Activated CD4-positive, alpha-beta T cell treated with anti-CD3 and anti-CD28 coated beads, Interleukin-2, amount 50 U/mL, for 4 hours (primary cell): ENCODE results near the gene HAAO.
"Not testable (repeated sequence)": the region's sequence is repeated elsewhere in the genome, so short reads cannot be mapped to it uniquely, and the experiment has no call there.

ENCODE experiments used
- DNase-seq, 2 experiments: peaks; one replicate each; pipeline ENCODE4 v3.0.0-alpha.2; 2020

Gene HAAO

DNA sequence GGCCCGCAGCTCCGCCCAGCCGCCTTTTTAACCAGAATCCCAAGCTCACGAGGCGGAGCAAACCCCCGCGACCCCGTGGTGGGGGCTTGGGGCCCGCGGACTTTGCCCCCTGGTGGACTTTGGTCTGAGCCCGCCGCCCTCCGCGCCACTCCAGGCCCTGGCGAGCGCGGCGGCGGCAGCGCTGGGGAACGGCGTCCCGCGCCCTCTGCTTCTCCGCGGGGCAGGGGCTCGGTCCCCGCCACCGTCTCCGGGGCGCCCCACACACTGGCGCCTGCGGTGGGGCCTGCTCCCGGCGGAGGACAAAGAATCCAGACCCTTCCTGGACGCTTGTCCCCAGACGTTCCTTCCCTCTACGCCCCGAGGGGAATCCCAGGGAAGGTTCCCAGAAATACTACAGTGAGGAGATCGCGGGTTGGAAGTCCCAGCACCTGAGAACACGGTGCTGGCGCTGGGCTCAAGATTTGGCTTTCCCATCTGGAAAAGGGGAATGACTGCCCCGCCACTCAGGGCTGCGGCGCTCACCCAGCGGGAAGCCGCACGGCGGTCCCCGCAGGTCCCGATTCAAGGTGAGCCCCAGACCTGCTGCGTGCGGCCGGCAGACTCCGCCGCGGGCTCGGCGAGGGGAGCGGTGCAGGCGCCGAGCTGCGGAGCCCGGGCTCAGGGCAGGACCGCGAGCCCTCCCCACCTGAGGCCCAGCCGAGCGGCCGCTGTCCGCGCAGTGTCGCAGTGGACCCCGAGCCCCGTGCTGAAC, at the start of gene HAAO:
Gene HAAO, minus strand, starts transcription at position 1 of the 751 bp plus-strand sequence. CDS start 47 bp downstream, outside the sequence.
- no peak for DNase-seq

DNA sequence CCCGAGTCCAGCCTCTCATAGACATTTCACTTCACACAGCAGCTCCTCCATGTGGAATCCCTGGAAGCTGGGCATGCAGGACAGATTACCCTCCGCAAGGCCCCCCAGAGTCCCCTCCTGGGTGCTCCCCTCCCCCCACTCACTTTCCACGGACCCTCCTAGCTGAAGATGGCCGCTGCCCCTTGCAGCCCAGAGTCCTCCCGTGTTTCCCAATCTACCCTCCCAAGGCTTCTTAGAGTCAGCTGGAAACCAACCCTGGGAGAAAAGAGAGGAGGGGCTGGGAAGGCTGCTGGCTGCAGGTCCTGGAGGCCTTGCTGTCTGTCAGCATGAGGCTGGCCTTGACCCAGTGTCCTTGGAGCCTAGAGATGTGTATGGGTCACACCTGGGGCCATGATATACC, 49.0 kb upstream of the HAAO start:
- DNase-seq: no peak

DNA sequence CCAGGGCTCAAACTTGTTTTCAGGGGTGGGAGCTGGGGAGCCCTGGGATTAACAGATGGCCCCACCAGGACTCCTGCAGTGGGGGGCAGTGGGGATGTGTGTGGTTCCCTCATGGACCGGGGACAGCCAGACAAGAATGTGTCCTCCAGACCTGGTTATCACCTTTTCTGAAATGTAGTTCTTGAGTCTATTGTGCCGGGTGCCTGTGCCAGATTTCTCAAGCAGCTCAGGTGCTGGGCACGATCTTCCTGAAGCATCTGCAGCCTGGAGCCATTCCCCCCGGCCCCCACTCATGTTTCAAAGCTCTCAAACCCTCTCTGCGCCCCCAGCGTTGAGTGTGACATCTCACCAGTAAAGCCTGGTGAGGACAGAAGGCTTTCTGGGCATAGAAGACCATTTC, 48.4 kb upstream of the HAAO start:
- no peak for DNase-seq

DNA sequence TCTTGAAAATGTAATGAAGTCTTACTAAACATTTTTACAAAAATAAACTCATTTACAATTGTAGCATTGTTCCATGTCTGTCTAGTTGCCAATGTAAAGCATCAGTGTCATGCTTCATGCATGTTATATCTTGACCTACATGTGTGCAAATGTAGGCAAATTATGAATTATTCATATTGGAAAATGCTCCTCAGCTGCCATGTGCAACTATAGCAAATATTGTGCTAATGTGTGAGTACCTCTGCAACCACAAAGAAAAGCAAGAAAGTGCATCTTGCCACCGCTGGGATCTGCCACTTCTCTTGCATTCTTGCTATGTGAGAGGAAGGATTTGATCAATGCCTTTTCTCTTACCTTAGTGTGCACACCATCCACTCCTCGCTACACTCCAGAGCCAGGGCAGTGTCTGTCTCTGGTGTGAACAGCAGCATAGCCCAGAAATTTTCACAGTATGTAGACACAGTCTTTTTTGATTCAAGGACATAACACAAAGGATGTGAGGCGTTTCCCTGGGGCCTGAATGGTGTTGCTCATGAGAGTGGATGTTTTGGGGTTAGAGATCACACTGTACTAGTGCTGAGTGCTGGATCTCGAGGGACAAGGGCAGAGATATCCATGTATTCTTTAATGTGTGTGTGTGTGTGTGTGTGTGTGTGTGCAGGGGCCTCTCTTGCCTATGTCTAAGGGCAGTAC, 47.6 kb upstream of the HAAO start:
- no peak for DNase-seq

DNA sequence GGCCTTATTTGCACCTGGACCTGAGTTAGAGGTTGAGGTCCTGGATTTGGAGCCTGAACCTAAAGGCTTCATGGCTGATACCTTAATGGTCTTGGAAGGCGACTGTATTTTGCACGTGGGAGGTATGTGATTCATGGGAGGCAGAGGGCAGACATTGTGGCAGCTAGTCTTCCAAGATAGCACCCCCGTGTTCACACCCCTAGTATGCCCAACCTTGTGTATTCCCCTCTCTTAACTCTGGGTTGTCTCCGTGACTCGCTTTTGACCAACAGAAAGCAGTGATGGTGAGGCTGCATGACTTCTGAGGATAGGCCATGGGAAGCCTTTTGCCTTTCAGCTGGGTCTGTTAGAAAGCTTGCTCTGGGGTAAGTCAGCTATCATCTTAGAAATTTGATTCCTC, 45.8 kb upstream of the HAAO start:
- DNase-seq: no peak

DNA sequence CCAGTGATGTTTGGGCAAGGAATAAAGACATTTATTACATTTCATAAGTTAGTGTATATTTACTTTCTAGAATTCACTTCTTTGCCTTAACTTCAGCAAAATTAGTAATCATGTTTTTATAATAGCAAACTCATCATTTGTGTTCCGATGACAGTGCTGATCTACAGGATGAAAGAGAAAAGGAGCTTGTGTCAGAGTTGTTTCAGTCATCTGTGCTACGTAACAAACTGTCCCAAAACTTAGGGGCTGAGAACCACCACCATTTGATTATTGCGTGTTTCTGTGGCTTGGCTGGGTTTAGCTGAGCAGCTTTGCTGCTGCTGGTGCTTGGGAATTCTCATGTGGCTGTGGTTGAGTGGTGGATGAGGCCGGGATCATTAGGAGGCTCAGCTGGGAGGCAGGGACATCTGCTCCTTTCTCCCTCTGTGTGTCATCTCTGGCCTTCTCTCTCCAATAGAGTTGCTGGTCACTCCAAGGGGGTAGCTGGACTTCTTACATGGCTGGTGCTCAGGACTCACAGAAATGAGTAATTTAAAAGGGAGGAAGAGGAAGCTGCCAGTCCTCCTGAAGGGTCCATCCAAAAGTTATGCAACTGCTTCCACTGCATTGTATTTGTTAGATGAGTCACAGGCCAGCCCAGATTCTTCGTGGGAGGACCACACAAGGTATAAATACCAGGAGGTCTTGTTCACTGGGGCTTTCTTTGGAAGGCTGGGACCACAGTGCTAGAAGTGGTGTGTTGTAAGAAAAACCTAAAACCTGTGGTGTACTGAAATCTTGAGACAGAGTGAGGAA, 43.4 kb upstream of the HAAO start:
- DNase-seq: no peak

DNA sequence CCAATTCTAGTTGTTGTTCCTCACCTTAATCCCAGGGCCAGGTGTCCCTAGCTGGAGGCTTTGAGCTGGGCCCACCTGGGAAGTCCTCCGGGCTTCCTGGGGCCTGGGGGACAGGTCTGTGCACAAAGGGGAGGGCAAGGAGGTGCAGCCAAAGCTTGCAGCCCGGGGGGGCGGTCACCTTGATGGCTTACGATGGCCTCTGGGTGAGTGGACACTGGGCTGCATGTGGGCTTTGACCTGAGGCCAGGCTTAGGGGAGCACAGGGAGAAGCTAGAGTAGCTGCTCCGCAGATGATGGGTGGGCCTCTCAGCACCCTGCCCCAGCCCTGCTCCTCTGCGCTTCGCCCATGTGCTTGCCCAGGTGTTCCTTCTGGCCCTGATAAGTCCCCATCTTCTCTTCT, 41.8 kb upstream of the HAAO start:
- no peak for DNase-seq

DNA sequence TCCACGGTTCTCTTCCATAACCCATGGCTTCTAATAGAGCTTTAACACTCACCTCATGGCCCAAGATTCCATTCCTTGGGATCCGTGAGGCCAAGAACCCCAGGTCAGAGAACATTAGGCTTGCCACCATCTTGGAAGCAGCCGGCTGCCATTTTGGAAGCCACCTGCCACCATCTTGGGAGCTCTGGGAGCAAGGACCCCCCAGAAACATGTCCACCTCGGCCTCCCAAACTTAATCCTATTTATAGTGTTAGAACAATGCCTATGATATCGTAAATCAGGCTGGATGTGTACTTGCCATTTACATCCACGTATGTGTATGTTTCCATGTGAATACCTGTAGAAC, 39.9 kb upstream of the HAAO start:
- DNase-seq: no peak

DNA sequence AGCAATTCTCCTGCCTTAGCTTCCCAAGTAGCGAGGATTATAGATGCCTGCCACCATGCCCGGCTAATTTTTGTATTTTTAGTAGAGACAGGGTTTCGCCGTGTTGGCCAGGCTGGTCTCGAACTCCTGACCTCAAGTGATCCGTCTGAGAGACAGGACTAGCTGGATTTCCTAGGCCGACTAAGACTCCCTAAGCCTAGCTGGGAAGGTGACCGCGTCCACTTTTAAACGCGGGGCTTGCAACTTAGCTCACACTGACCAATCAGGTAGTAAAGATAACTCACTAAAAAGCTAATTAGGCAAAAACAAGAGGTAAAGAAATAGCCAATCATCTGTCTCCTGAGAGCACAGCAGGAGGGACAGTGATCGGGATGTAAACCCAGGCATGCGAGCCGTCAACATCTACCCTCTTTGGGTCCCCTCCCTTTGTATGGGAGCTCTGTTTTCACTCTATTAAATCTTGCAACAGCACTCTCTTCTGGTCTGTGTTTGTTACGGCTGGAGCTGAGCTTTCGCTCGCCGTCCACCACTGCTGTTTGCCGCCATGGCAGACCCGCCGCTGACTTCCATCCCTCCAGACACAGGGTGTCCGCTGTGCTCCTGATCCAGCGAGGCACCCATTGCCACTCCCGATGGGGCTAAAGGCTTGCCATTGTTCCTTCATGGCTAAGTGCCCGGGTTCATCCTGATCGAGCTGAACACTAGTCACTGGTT, 39.3 kb upstream of the HAAO start:
- not testable (repeated sequence) for DNase-seq

DNA sequence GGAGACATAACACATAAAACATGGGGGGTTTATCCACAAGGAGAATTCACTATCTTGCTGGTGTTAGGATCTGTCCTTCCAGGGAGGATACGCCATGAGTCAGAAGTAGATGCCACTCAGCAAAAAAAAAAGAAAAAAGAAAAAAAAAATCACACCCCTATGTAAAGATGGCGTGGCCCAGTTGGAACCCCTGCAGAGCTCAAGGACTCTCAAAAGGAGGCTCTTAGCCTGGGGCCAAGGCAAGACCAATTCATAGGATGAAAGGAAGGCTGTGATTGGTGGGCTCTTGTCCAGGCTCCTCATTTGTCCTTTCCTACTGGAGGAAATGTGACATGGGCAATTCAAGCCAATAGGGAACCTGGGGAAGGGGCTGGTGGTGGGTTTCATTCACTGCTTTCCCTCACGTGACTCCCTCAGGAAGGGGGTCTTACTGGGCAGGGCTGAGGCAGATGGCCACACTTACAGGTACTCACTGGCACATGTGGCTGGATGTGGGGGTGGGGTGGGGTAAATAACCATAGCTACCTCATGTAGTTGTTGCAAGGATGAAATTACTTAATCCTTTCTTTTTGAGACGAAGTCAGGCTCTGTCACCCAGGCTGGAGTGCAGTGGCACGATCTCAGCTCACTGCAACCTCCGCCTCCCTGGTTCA, 38.7 kb upstream of the HAAO start:
- no peak for DNase-seq

DNA sequence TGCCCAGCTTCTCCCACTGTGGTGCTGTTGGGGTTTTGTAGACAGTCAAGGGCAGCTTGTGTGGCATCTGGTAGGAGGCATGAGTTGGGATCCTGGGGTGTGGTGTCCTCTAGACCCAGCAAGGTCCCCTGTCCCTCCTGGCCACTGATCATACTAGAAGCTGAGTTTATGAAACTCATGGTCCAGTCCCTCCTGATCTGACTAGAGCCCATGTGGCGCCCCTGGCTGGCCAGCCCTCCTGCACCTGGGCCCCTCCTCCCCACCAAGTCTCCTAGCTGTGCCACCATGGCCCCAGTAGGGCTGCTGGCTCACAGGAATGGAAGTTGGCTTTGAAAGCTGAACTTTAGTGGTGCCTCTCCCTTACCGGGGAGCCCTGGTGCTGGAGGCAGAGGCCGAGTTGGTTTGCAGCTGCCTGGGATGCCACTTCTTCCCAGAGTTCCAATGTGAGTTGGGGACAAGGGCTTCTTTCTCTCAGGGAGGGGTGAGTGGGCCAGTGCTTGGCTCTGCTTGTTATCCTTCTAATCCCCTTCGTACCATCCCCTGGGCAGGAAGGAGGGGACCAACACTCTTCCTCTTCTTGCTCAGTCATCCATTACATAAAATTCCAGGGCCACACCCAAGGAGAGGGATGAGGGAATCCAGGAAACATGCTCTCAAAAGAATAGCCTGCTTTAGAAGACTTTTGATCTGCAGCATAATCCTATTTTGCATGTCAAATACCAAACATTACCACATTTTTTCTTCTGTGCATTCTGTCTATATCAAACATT, 37.5 kb upstream of the HAAO start:
- no peak for DNase-seq

DNA sequence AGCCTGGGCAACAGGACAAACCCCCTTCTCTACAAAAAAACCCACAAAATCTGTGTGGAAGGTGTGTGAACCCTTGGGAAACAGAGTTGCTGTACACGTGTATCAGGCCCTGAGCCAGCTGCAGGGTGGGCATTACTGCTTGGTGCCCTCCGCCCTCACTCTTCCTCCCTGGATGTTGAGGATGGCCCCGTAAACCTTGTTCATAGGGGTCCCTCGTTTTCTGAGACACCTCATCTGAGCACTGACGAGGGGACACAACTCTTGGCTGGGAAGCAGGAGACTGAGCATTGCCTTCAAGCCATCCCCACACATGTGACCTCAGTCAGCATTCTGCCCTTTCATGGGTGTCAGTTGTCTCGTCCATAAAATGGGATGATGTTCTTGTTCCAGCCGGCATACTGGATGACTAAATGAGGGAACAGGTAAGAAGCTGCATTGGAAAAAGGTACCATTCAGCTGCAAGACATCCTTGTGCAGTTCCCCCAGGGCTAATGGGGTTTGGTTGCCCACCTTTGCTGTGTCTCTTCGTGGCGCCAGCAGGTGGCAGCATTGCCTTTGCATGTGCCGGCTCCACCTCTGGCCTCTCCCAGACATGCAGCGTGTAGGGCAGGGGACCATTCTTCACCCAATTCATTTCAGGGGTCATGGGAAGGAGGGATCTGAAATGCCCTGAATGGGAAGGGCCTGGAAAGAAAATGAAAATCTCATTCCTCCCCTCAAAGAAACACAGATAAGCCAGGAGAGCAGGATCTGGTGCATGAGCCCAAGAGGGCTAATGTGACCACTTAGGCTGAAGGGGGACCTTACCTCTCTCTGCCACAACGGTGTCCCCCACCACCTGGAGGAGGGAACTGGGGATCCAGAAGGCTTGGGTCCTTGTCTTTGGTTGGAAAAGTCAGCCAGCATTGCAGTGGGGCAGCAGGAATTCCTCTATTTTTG, 36.4 kb upstream of the HAAO start:
- peak; percentile 51 to 55 for DNase-seq

DNA sequence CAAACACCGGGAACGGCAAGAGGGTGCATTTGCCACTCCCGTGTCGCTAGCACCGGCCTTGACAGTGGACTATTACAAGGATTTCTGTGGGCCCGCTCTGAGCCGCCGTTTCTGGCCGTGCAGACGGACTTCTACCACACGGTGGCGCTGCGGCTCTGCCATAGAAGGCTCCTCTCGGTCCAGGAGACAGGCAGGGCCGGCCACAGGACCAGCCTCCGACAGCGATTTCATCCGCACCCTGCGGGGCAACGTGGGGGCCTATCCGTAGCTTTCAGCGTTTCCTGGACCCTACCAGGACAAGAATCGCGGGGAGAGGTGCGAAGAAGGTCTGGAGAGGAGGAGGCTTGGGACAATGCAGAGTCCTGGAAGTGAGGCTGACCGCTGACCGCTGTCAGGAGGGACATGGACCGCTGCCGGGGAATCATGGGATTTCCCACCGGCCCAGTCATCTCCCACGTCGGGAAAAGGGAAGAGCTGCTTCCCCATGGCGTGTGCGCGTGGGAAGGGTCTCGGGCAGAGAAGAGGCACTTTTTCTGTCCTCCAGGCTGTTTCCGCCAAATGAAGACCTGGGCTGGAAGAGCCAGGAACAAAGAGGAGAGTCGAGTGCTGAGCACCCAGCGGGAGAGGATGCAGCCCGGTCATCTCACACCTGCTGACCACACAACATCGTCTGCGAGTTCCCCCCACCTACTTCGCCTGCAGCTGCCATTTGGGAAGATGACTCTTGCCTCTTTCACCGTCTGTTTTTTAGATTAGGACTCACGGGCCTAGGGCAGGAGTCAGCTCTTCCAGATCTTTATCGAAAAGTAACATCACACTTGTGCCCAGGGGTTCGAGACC, 35.5 kb upstream of the HAAO start:
- DNase-seq: peak; percentile 73 to 77

DNA sequence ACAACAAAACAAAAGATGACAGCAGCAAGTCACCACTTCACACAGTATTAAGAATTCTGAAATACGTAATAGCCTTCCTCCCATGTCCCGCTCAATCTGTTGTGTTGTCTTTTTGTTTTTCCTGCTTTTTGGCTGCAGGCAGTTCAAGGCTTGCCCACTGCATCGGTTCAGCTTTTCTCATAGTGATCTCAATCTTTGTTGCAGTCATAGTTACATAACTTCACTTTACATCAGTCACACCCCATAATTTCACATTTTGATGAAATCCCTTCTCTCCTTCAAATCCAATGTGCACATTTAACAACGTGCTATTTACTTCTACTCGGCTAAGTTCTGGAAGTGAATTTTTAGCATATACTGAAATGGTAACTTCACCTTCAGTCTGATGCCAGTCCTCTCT, 33.8 kb upstream of the HAAO start:
- no peak for DNase-seq

DNA sequence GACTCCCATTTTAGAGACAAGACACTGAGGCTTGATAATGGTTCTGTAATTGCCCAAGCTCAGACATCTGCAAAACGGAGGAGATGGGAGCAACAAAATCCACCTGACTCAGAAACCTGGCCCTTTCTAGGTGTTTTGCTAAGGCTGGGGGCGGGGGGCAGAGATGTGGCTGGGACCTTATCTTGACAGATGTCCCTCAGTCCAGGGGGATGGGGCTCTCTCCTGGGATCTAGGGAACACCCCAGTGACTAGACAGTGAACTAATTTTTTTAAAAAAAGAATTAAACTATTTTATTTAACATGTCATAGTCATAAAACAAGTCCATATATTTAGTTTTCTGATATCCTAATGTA, 32.0 kb upstream of the HAAO start:
- DNase-seq: no peak

DNA sequence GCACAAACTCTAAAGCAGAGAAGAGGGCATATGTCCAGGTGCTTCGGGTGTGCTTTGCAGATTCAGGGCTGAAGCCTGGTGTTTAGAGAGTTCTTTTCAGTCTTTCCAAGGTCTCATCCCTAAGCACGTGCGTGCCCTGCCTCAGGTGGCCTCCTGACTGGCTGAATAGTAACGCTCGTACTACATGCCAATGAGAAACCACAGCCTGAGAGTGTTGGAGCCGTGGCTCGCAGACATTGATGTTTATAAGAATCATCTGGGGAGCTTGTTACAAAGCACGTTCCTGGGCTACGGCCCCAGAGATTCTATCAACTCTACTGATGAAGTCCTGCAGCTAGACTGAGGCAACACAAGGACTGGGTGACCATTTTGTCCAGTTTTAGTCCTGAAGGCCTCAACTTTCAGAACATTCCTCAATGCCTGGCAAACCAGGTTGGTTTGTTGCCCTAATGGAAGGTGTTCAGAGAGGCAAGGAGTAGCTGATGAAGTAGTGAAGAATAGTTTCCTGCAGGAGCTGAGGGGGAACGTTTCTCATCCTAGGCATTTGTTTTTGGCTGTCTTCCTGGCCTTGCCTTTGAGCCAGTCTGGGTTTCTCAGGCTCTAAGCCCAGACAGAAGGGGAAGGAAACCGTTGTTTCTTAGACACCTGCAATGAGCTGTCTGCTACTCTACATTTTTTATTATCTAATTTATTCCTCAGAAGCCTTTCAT, 31.5 kb upstream of the HAAO start:
- DNase-seq: no peak

DNA sequence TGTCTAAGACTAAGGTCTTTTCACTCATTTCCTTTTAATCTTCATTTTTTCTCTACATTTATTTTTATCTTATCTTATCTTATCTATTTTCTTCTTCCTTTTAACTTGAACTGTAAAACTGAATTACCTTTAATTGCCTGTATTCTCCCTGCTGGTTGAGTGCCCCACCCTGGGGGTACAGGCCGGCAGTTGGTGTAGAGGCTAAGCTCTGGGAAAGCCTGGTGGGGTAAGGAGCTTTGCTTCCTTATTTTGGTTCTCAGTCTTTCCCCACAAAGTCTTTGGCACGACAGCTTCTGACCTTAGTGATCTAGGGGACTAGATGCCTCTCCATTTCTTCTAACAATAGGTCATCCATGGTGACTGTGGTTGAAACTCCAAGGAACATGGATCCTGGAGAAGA, 26.8 kb upstream of the HAAO start:
- DNase-seq: no peak

DNA sequence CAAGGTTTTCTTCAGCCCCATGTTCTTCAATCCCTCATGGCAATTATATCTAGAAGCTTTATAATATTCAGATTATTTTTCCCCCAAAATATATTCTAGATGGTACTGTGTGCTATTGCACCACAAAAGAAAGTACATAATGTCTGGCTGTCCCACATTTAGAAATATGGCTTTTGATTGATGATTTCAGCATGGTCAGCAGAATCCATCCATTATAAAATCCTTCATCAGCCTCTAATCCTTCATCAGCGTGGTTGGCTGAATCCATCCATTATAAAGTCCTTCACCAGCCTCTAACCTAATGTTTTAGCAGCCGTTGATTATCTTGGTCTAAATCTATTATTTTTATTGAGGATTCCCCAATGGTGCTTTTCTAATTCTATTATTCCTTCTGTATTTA, 23.3 kb upstream of the HAAO start:
- DNase-seq: no peak

DNA sequence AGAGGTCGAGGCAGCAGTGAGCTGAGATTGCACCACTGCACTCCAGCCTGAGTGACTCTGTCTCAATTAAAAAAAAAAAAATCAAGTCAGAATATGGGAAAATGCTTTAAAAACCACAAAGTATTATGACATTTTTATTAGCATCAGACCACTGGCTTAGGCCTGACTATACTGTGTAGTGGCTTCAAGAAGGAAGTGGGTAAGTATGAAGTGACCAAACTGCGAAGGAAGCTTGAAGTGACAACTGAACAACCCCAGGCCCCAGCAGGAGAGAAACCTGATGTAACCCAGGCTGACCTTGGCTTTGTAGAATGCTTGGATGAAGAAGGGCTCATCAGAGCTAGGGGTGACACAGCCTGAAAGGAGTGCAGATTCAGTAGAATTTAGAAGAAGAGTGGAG, 21.4 kb upstream of the HAAO start:
- no peak for DNase-seq
